Activated CD8-positive, alpha-beta T cell treated with anti-CD3 and anti-CD28 coated beads, Interleukin-2, amount 10 ng/mL, durations not matched to agents 7 days and 5 days (primary cell): ENCODE measurements around the gene DCANP1. TPM values are rescaled to one million over a fixed set of nuclear protein-coding genes. Genes with fewer than 3 reads are reported as not detected.

Experiments
- ATAC-seq: fragments of 150-1000 bp; cut with Tn5 transposase; one replicate; pipeline ENCODE4 v1.10.0; 2021; ENCODE audit warnings: moderate library complexity
- CTCF ChIA-PET: fragments of 350-600 bp; sonication (Branson Sonifier 250); formaldehyde crosslinking; loops from one replicate; lab custom pipeline; 2021; ENCODE audit warnings: antibody characterized with exemption; lab: Charles Lee
- POLR2A ChIA-PET: fragments of 350-600 bp; sonication (Branson Sonifier 250); formaldehyde crosslinking; loops from one replicate; lab custom pipeline; 2021; ENCODE audit warnings: antibody characterized with exemption; lab: Charles Lee
- DNase-seq: peaks from one replicate; pipeline ENCODE4 v3.0.0-alpha.2; 2020
- H3K27ac Mint-ChIP-seq: one replicate; pipeline ENCODE4 v1.8.0; 2021; ENCODE audit warnings: mild to moderate bottlenecking, mixed read lengths
- H3K27me3 Mint-ChIP-seq: one replicate; pipeline ENCODE4 v1.8.0; 2021; ENCODE audit warnings: low read depth, mixed read lengths
- H3K36me3 Mint-ChIP-seq: one replicate; pipeline ENCODE4 v1.8.0; 2021; ENCODE audit warnings: low read depth, mixed read lengths
- H3K4me1 Mint-ChIP-seq: one replicate; pipeline ENCODE4 v1.8.0; 2021; ENCODE audit warnings: low read depth, mixed read lengths
- H3K4me3 Mint-ChIP-seq: one replicate; pipeline ENCODE4 v1.8.0; 2021; ENCODE audit warnings: mild to moderate bottlenecking, mixed read lengths
- H3K9me3 Mint-ChIP-seq: one replicate; pipeline ENCODE4 v1.8.0; 2022; ENCODE audit warnings: mixed read lengths; ENCODE audit not compliant: insufficient read depth
- total RNA-seq, 2 experiments: library from RNA; stranded (reverse); gene quantifications; one replicate each; pipeline ENCODE4 v1.2.3, GENCODE V29; 2021

DCANP1 gene
- total RNA-seq, 2 experiments from 2014 or later: not detected

DNA sequence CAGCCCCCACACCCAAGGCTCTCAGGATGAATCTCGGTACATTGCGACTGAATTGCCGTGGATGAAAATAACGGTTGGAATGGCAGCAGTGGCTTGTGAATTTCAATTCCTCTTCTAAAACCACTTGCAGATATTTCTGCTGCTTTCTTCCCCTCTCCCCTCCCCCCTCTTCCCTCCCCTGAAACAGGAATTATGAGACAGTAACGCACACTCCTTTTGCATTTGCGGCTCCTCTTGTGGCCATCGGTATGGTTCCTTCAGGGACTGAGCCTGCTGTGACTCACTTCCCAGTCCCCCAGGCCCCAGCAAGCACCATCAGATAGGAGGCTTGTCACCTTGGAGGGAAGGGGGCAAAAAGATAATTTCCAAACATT, 9.7 kb downstream of the DCANP1 start:
- Mint-ChIP-seq H3K4me1 (no peaks in the 10 kb centered on the region), H3K36me3 (no peaks in the 10 kb centered on the region), H3K27ac (no peak overlapping the region), H3K9me3 (no peaks in the 10 kb centered on the region), H3K4me3 (no peak overlapping the region), H3K27me3 (peaks cover 17% of the 10 kb centered on the region)
- no peak for ATAC-seq
- CTCF ChIA-PET: interaction anchor here (1.2 to 1.5 kb wide), 2 partner anchors 12 to 20 kb away, joined by 4 to 6 read pairs; no protein-coding TSS in a partner anchor
- no peak for DNase-seq
- POLR2A ChIA-PET: no interaction called here

DNA sequence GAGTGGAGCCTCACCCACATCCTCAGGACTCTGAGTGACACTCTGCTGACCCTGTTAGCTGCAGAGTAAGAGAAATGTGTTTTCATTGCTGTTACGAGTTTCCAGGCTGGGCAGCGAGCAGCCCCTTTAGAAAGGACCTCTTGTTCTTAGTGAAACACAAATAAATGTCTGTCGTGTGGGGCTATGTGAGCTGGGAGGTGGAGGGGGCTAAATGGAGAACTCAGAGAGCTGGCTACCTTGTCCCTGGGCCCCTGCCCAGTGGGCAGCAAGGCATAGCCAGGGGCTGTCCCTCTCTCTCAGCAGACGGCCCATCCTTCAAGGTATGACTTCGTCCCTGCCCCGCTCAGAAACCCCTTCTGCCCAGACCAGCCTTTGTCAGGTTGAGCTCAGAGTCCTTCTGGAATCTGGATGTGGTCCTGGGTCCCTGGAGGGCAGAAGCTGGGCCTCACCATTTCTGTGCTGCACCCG, 10.2 kb downstream of the DCANP1 start:
- no peak overlapping the region for H3K27ac Mint-ChIP-seq
- peak; percentile 17 for DNase-seq
- ChIA-PET CTCF (interaction anchor here (1.2 kb wide), 1 partner anchor 21 kb away, joined by 4 read pairs; no protein-coding TSS in a partner anchor), POLR2A (no interaction called here)
- H3K4me3 Mint-ChIP-seq: no peak overlapping the region
- H3K9me3 Mint-ChIP-seq: no peaks in the 10 kb centered on the region
- no peak for ATAC-seq
- no peaks in the 10 kb centered on the region for H3K4me1 Mint-ChIP-seq
- H3K36me3 Mint-ChIP-seq: no peaks in the 10 kb centered on the region
- peaks cover 17% of the 10 kb centered on the region for H3K27me3 Mint-ChIP-seq

DNA sequence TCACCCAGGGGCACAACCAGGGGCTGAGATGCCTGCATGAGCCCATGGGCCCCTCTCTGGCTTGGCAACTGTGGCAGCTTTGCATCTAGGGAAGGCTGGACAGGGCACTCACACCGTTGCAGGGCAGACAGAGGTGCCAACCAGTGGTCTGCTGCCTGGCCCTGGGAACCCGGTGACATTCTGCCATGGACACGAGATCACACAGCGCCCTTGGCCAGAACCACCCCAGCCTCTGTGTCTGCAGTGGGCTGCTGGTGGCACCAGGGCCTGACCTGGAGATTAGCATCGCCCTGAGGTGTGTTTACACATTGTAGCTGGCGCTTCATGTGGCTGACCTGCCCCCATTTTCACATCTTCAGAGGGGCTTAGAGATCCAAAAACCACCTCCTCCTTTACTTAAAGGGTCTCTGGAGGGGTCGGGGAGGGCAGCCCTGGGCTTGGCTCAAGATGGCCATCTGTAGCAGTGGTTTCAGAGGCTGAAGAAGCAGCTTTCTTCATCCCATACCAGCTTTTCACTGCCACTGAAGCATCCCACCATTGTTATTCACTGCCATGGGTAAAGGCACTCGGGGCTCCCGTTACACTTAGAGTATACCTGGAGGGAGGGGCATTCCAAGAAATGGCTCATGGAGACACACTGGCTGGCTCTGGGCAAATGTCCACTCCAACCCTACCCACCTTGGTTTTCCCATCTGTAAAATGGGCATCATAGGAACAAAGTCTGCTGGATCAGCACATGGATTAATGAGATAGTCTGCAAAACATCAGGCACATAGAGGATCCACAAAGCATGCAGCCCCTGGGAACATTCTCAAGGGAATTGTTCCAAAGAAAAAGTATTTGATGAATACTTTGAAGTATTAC, 11.4 kb downstream of the DCANP1 start:
- DNase-seq (peak; percentile 14), ATAC-seq (no peak)
- POLR2A ChIA-PET: no interaction called here
- H3K27me3 Mint-ChIP-seq: peaks cover 15% of the 10 kb centered on the region
- H3K36me3 Mint-ChIP-seq: no peaks in the 10 kb centered on the region
- CTCF ChIA-PET: interaction anchor here (1.0 kb wide), 1 partner anchor 22 kb away, joined by 3 read pairs; no protein-coding TSS in a partner anchor
- H3K4me3 Mint-ChIP-seq: no peak overlapping the region
- no peaks in the 10 kb centered on the region for H3K4me1 Mint-ChIP-seq
- no peaks in the 10 kb centered on the region for H3K9me3 Mint-ChIP-seq
- no peak overlapping the region for H3K27ac Mint-ChIP-seq

DNA sequence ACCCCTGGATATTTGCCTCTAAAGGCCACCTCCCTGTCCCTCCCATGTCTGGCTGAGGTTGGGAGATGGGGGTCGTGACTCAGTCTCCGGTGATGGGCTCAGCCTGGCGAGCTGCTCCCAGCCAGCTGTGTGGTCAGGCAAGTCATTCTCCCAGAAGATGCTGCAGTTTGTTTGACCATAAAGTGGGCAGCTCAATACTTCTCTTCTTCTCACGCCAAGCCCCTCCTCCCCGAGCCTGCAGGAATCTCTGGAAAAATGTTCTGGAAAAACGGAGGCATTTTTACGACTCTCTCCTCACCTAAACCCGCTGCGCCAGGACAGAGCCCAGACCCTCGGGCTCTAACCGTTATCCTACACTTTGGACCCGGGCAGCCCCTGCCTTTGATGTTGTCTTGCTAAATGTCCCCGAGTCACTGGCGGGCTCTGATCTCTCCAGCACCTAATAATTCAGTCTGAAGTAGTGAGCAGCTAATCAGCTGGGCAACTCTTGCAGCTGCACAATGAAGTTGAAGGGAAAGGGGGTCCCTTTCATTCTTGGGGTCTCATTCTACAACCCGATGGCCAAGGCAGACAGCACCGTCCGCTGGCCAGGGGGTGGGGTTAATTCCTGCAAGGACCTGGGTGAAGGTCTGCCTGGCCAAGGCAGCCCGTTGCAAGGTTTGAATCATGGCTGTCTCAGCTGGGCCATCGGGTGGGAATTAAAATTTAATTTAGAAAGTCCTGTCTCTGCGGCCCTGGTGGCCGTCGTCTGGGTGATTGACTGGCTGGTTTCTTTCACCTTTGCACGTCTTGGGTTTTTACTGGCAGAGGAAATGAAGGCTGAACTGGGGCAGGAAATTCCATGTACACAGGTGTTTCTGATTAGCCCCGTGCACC, 12.3 kb downstream of the DCANP1 start:
- CTCF ChIA-PET: interaction anchor here (1.1 kb wide), 1 partner anchor 131 kb away, joined by 3 read pairs; no protein-coding TSS in a partner anchor
- no peak overlapping the region for H3K27ac Mint-ChIP-seq
- H3K9me3 Mint-ChIP-seq: no peaks in the 10 kb centered on the region
- no peak overlapping the region for H3K4me3 Mint-ChIP-seq
- DNase-seq (peak; percentile 10), ATAC-seq (no peak)
- H3K27me3 Mint-ChIP-seq: peaks cover 18% of the 10 kb centered on the region
- no peaks in the 10 kb centered on the region for H3K36me3 Mint-ChIP-seq
- POLR2A ChIA-PET: no interaction called here
- H3K4me1 Mint-ChIP-seq: no peaks in the 10 kb centered on the region

DNA sequence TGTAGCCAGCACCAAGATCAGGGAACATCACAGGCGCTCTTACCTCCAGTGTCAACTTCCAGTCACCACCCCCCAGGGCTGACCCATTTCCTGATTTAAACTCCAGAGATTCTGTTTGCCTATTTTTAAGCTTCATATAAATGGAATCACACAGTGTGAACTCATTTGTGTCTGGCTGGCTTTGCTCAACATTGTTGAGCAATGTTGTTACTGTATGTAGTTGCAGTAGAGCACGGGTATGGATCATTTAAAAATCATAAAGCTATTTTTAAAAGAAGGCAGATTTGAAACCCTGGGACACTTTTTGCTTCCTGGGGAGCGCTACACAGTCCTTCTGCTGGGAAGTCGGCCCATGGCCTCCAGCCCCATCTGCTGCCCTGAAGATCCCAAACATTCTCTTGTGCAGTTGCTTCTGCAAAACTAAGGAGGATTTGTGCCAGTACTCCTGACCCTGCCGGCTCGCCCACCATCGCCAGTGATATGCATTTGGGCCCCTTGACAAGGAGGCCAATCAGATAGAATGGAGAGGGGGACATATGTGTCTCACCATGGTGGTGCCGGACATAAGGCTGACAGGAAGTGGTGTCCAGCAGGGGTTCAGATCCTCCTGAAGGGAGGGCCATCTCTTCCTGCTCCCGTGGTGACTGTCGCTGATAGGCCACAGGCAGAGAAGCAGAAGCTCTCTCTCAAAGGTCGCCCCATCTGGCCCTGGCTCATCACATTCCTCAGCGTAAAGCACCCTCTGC, 13.3 kb downstream of the DCANP1 start:
- H3K27ac Mint-ChIP-seq: no peak overlapping the region
- H3K9me3 Mint-ChIP-seq: no peaks in the 10 kb centered on the region
- H3K36me3 Mint-ChIP-seq: no peaks in the 10 kb centered on the region
- DNase-seq (peak; percentile 18), ATAC-seq (no peak)
- peaks cover 20% of the 10 kb centered on the region for H3K27me3 Mint-ChIP-seq
- no peak overlapping the region for H3K4me3 Mint-ChIP-seq
- ChIA-PET CTCF (interaction anchor here (0.9 to 1.1 kb wide), 2 partner anchors 23 to 132 kb away, joined by 3 read pairs; no protein-coding TSS in a partner anchor), POLR2A (no interaction called here)
- no peaks in the 10 kb centered on the region for H3K4me1 Mint-ChIP-seq

DNA sequence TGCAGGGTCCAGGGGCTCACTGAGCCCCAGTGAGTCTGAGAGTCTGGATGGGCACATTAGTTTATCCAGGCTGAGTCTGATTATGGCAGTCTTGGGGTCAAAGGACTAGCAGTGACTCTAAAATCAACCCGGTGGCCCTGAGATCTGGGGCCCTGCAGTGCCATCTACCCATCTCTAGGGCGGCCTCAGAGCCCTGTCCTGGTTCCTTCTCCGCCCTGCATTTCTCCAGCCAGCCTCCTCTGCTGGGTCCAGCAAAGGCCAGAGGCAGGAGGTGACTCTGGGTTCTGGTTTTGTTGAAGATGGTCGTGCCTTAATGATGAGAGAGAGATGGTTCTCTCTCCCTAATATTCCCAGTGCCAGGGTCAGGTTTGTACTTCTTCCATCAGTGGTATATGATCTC, 15.0 kb downstream of the DCANP1 start:
- Mint-ChIP-seq H3K9me3 (no peaks in the 10 kb centered on the region), H3K36me3 (no peaks in the 10 kb centered on the region), H3K4me3 (no peak overlapping the region), H3K27ac (no peak overlapping the region), H3K4me1 (no peaks in the 10 kb centered on the region), H3K27me3 (peaks cover 17% of the 10 kb centered on the region)
- DNase-seq (no peak), ATAC-seq (no peak)
- POLR2A ChIA-PET: no interaction called here
- CTCF ChIA-PET: no interaction called here

DNA sequence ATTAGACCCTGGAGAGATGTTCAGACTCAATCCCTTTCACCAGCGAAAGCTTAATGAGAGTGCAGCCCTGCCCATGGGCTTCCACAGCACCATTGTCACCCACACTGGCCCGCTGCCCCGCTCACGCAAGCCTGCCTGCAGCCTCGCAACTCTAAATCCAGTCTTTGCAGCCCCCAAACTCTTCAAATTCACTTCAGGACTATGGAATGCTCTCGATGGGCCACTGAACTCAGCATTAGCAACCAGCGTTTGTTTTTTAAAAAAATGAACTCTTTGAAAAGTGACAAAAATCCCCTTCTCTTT, 17.1 kb downstream of the DCANP1 start:
- H3K27ac Mint-ChIP-seq: no peak overlapping the region
- CTCF ChIA-PET: no interaction called here

DNA sequence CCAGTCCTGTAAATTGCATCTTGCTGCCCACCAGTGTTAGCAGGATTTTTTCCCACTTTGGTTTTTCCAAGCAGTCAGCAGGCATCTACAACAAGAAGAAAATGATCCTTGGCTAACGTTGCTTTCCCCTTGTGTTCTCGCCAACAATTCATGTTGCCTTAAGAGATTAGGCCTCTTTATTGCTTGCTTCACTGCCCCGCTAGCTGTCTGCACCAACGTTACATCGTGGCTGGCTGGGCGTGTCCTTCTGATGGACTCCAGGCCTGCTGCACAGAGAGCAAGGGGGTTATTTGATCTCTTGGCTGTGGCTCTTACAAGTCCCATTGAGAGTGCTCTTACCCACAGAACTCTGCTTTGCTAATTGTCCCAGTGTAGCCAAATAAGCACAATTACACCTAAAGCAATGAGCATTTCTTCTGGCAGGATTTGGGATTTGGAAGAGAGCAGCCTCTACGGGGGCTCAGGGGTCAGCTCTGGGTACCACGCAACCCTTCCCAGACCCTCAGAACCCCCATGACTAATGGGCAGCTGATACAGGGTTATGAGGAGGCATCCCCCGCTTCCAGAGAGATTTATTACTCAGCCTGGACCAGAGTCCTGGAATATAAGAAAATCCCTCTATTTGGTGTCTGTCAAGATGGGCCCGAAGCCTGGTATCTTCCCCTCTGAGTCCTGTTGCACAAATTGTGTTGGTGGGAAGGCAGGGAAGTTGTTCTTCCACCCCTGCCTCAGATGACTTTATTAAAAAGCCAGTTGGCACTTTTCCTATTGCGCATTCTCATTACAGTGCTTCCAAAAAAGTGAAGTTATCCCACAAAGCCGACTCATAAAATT, 17.6 kb downstream of the DCANP1 start:
- H3K4me1 Mint-ChIP-seq: peaks cover 19% of the 10 kb centered on the region
- no peaks in the 10 kb centered on the region for H3K9me3 Mint-ChIP-seq
- no peak for ATAC-seq
- H3K27ac Mint-ChIP-seq: no peak overlapping the region
- peaks cover 9% of the 10 kb centered on the region for H3K27me3 Mint-ChIP-seq
- CTCF ChIA-PET: no interaction called here
- no peak overlapping the region for H3K4me3 Mint-ChIP-seq
- POLR2A ChIA-PET: no interaction called here
- DNase-seq: no peak
- H3K36me3 Mint-ChIP-seq: no peaks in the 10 kb centered on the region

More for the DNA sequence above, 17.1 kb downstream of the DCANP1 start:
- H3K4me3 Mint-ChIP-seq: no peak overlapping the region
- no peaks in the 10 kb centered on the region for H3K36me3 Mint-ChIP-seq
- H3K9me3 Mint-ChIP-seq: no peaks in the 10 kb centered on the region
- POLR2A ChIA-PET: no interaction called here
- H3K4me1 Mint-ChIP-seq: peaks cover 14% of the 10 kb centered on the region
- ATAC-seq (no peak), DNase-seq (no peak)
- peaks cover 11% of the 10 kb centered on the region for H3K27me3 Mint-ChIP-seq

DNA sequence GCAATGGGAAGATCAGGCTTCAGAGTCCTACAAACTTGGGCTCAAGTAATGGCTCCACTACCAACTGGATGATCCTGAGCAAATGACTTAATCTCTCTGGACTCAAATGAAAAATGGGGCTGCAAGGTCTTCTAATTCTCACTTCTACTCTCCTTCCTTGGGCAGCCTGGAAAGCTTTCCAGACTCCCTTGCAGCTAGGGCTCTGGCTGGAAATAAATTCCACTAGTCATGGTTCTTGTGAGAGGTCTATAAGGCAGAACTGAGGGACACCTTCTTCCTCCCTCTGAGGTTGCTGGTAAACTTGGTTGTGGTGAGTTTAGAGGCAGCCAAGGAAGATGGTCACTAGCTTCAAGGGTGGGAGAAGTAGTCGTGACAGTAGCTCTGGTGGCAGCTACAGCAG, 18.6 kb downstream of the DCANP1 start:
- no peak for DNase-seq
- POLR2A ChIA-PET: no interaction called here
- CTCF ChIA-PET: no interaction called here

DNA sequence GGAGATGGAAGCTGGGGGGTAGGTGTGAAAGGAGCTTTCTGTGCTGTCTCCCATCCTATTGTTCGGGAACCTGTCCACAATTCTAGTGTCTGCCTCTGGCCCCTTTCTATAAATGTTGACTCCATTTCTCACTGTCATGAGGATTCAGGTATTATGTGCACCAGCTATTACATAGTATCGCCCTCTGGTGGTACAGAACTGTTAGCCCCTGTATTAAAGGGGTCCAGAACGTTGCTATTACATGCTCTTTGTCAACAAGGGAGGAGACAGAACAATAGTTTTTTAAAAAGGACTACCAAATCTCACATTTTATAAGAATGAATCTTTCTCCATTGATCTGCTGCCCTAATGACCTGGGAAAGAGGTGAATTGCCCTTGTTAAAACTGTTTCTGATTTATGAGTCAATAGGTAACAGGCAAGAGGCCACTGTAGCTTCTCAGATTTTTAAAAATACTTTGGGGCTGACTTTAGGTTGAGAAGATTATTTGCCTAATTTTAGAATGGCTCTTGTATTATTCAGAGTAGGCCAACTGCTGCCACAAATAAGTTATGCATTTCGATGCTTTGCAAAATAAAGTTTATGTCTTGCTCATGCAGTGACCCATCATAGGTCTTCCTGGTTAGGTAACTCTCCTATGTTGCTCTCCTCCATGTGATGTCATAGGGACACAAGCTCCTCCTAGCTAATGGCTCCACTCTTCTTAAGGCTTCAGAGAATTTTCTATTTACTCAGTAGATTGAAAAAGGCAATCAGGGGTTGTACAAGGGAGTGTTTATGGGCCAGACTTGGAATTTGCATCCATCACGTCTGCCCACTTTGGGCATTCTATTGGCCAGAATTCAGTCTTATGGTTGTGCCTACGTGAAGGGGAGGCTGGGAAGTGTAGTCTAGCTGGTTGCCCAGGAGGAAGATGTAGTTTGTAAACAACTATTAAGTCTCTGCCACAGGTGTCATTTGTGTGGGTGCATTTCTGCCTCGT, 20.8 kb downstream of the DCANP1 start:
- Mint-ChIP-seq H3K4me1 (peaks cover 19% of the 10 kb centered on the region), H3K9me3 (no peaks in the 10 kb centered on the region), H3K36me3 (no peaks in the 10 kb centered on the region), H3K27ac (peak overlapping the region; percentile 84), H3K4me3 (peak overlapping the region; percentile 9), H3K27me3 (peaks cover 20% of the 10 kb centered on the region)
- peak; percentile 69 for DNase-seq
- ATAC-seq: peak; percentile 98
- ChIA-PET POLR2A (no interaction called here), CTCF (interaction anchor here (0.8 to 4.4 kb wide), 34 partner anchors 10 to 235 kb away, joined by 3 to 21 read pairs (median 4); partner anchors contain the start of gene MACROH2A1)

More for the DNA sequence above, 18.6 kb downstream of the DCANP1 start:
- H3K27me3 Mint-ChIP-seq: peaks cover 12% of the 10 kb centered on the region
- no peak overlapping the region for H3K27ac Mint-ChIP-seq
- peaks cover 19% of the 10 kb centered on the region for H3K4me1 Mint-ChIP-seq
- H3K36me3 Mint-ChIP-seq: no peaks in the 10 kb centered on the region
- no peak overlapping the region for H3K4me3 Mint-ChIP-seq
- no peaks in the 10 kb centered on the region for H3K9me3 Mint-ChIP-seq
- ATAC-seq: no peak
